NCI-H1417 treated with DMSO at 0.1 percent for 48 hours (cell line): Measurements from ENCODE around the gene GATD1.

ENCODE experiments used
- DNase-seq: peaks from one replicate; lab custom pipeline; 2025; lab: John Stamatoyannopoulos, UW

GATD1 gene

GRCh38 chr11:812390-812789, 35.1 kb upstream of the GATD1 start:
- no peak for DNase-seq

GRCh38 chr11:811446-812245, 34.4 kb upstream of the GATD1 start:
- DNase-seq: no peak

GRCh38 chr11:810040-810567, 32.8 kb upstream of the GATD1 start:
- no peak for DNase-seq

GRCh38 chr11:809287-810039, 32.2 kb upstream of the GATD1 start, which contains the start of gene RPLP2:
Gene RPLP2 (plus strand): TSS chr11:809967. CDS start chr11:810235, 268 bp downstream.
- DNase-seq: peak; percentile 71

GRCh38 chr11:808427-809286, 31.4 kb upstream of the GATD1 start:
- no peak for DNase-seq

GRCh38 chr11:804599-804964, 27.3 kb upstream of the GATD1 start:
- no peak for DNase-seq

DNA sequence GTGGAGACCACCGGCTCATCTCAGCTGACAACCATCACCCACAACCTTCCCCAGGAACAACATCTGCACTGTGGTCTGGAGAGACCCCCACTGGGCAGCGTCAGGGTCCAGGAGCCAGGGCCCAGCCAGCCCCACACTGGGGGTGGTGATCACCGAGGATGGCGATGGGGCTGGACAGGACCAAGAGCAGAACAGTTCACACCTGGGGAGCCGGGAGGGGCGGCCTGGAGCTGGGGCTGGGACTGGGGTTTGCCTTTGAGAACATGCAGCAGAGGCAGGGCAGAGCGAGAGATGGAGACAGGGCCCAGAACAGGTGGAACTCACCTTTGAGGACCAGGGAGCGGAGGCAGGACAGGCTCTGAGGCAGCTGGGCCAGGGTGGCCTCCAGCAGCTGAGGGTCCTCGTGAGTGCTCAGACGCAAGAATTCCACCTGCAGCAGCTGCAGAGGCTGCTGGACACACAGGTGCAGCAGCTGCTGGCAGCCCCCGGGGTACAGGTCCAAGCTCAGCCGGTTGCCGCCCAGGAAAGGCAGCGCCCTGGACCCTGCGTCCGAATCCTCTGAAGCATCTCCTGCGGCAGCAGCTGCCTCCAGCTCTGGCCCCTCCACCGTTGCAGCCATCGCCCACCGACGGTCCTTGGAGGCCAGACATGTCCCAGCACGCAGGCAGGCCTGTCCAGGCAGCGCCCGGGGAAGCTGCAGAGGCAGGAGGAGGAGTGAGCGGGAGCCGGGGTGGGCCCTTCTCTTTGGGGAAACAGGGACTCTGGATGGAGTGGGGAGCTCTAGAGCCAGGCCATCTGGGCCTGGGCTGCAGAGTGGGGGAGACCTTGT, 26.7 kb upstream of the GATD1 start:
- DNase-seq: no peak

- DNase-seq: no peak
Observed at GRCh38 chr11:803467-803742, 26.1 kb upstream of the GATD1 start.

- DNase-seq: no peak
Observed at GRCh38 chr11:802693-803466, 25.6 kb upstream of the GATD1 start.

GRCh38 chr11:802018-802617, 24.8 kb upstream of the GATD1 start:
- no peak for DNase-seq

GRCh38 chr11:801097-801780, 24.0 kb upstream of the GATD1 start:
- no peak for DNase-seq

GRCh38 chr11:800473-800872, 23.2 kb upstream of the GATD1 start:
- no peak for DNase-seq

GRCh38 chr11:799641-800316, 22.5 kb upstream of the GATD1 start:
- DNase-seq: no peak

DNA sequence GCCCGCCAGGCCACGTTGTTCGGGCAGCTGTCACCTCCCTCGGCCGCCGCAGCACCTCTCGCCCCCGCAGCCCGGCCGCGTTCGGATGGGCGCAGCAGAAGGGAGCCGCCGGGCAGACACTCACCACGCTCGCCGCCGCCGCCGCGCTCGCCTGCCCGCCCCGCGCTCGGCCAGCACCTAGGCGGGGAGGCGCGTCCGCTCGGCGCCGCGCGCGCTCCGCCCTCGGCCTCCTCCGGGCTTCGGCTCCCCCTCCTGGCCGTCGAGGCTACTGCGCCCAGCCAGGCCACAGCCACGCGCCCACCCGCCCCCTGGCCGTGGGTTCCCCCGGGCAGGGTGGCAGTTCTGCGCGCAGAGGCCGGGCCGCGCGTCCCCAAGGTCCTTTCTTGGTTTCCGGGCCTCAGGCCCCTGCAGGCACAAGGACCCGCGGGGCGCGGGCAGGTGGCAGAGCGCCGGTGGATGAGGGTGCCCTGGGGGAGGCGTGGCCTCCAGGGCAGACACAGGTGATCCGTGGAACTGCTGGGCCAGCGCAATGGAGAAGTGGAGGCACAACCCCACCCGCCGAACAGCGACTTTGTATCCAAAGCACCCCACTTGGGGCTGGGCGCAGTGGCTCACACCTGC, 20.9 kb upstream of the GATD1 start, which contains the start of gene SLC25A22:
SLC25A22 (minus strand) TSS at position 189 of the 621 bp plus-strand sequence. CDS start 3,275 bp downstream, outside the sequence.
- no peak for DNase-seq

DNA sequence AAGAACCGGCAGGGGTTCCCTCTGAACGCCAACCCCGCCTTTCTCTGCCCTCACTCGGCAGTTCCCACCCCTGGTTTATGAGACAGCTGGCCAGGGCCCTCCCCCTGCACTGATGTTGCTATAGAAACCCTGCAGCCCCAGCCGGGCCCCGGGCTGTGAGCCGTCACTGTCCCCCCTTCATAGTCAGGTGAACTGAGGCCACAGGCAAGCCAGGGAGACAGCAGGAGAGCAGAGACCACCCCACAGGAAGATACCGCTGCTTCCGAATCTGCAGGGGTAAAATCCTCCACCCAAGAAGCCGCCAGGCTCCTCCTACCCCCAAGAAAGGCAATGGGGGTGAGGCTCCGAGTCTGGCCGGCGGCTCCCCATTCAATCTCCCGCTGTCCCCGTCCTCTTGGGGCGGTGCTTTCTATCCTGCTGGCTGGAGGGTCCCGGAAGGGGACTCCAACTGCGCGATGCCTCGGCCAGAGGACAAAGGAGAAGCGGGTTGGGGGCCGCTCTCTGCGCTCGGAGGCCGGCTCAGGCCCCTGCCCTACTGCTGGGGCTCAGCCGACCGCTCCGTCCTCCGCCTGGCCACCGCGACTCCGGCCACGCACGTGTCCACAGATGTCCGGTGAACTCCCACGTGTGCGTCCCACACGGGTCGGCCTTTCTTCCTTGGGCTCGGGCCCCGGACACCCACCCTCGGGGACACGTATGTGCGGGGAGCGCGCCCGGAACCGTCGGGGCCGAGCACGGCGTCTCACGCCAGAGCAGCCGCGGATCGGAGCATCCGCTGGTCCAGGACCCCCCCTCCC, 20.2 kb upstream of the GATD1 start:
- no peak for DNase-seq

DNA sequence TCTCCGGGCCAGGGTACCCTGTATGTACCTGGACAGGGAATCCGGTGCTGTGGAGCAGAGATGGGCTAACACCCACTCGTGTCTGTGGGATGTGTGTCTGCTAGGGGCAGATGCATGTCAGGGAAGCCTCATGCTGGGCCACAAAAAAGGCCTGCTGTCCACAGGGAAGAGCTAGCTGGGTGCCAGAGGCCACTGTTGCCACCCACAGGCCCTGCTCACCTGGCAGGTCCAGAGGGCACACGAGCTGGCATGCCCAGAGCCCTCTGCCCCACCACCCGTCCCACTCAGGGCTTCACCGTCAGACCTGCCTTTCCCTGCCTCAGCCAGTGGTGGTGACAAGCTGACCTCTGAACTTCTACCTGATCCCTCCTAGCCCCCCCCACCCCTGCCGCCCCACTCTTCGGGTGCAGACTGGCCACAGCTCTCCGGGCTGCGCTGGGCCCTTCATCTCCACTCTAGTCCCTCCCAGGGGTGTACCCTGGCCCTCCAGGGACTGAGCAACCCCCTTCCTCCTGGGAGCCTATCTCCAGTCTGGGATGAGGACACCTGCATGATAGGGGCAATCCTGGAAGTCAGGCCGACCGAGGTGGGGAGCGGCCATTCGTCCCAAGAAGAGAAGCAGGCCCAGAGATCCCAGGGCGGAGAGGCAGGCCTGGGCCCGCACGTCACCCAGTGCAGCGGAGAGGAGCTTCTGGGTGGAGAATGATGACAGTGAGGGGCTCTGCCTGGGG, 19.4 kb upstream of the GATD1 start:
- DNase-seq: no peak
